Measurements from ENCODE around the gene PAWR.
"Not testable (repeated sequence)": the region's sequence is repeated elsewhere in the genome, so short reads cannot be mapped to it uniquely, and the experiment has no call there.

Gene PAWR

GRCh38 chr12:79650440-79650839 lies 40.3 kb downstream of the PAWR start:
- in situ Hi-C loops (cut with MboI; ENCODE audit: low sequenced_read_pairs) = no loop called here

- in situ Hi-C loops (cut with MboI; ENCODE audit: low sequenced_read_pairs) = no loop called here
Measured at GRCh38 chr12:79648881-79649280, 41.9 kb downstream of the PAWR start.

- in situ Hi-C loops (cut with MboI; ENCODE audit: low sequenced_read_pairs) = not testable (repeated sequence)
Measured at GRCh38 chr12:79646843-79647242, 43.9 kb downstream of the PAWR start.

GRCh38 chr12:79645235-79645630 lies 45.5 kb downstream of the PAWR start:
- in situ Hi-C loops (cut with MboI; ENCODE audit: low sequenced_read_pairs) = no loop called here

DNA sequence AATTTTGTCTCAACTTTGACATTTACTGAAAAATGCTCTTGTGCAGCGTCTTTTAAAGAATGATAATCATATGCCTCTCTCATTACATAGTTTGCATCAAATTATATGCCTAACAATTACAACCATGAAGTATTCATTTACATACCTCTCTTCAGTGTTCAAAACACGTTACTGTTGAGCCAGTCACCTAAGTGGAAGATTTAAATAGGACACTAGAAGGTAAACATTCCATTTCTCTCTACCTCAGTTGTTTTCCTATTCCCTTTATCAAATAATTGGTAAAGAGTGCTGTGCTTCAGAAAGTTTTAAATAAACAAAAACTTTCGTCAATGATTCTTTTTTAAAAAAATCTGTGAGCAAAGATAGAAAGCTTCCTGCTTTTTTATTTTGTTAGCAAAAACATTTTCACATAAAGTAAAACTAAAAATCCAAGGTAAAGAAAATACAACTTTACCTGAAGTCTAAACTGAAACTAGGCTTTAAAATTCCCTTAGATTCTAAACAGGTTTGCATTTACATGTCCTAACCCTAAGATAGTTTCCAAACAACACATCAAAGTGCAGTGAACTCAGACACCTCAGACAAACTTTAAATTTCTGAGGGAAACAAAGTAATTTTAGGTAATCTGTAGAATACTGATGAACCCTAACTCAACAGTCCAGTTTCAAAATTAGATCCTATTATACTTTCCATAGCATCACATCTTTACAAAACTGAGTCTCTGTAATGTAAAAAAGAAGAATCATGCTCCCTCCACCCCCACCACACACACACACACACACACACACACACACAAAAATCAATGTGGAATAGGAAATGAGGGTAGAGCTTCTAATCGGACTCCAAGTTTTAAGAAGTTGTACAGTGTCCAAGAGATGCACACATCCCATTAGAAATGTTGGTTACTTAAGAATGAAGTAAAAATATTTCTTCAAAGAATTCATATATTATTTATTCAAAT lies 46.2 kb downstream of the PAWR start:
- in situ Hi-C loops (cut with MboI; ENCODE audit: low sequenced_read_pairs) = no loop called here

GRCh38 chr12:79643821-79644220 lies 46.9 kb downstream of the PAWR start:
- in situ Hi-C loops (cut with MboI; ENCODE audit: low sequenced_read_pairs) = no loop called here

DNA sequence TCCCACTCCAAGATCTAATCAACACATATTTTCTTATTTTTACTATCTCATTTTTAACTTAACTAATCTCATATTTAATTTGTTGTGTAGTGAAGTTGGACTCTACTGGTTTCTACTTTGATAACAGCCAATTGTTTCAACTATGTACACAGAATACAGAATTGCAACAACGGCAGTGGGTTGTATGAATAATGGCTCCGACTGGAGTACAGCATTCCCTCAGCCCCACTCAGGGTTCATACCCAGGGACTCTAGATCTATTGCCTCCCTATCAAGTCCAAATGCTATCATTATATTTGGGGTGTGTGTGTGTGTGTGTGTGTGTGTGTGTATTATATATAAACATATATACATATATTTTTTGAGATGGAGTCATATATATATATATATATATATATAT lies 52.3 kb downstream of the PAWR start:
- in situ Hi-C loops (cut with MboI; ENCODE audit: low sequenced_read_pairs) = no loop called here

- in situ Hi-C loops (cut with MboI; ENCODE audit: low sequenced_read_pairs) = no loop called here
Measured at GRCh38 chr12:79637093-79637492, 53.7 kb downstream of the PAWR start.

DNA sequence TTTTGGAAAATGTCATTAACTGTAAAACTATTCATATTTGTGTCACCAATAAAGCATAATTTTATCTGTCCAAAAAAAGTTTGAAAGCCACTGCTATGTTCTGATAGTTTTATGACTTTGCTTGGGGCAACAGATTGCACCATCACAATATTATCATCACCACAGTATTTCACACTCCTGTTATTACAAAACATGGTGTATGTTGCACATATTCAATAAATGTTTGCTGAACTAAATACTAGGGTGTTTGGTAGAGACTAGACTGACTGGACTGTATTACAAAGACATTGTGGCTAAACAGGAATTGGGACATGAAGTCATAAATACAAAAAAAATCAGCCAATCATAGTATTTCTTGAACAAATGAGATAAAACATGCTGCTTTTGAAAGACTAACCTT lies 55.1 kb downstream of the PAWR start:
- in situ Hi-C loops (cut with MboI; ENCODE audit: low sequenced_read_pairs) = no loop called here

DNA sequence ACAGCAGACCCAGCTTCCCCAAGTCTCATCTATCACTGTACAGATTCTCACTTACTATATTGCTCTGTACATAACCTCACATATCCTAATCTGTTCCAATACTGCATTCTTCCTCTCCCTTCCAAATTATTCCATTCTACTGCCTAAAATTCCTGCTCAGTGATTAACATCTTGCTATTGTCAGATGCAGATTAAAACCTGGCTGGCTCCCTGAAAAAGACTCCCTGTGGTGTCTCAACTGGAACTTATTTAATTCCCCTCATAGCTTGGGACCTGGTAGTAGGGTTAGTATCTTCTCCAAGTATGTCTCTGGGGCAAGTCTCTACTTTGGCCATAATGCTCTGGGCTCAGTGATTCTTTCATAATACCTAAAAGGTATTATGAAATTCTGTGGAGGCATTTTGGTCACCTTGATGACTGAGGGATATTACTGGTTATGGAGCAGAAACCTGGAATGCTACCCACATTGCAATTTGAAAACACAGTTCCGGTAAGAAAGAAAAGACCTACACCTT lies 55.8 kb downstream of the PAWR start:
- in situ Hi-C loops (cut with MboI; ENCODE audit: low sequenced_read_pairs) = no loop called here

GRCh38 chr12:79629561-79629960 lies 61.2 kb downstream of the PAWR start:
- in situ Hi-C loops (cut with MboI; ENCODE audit: low sequenced_read_pairs) = no loop called here

DNA sequence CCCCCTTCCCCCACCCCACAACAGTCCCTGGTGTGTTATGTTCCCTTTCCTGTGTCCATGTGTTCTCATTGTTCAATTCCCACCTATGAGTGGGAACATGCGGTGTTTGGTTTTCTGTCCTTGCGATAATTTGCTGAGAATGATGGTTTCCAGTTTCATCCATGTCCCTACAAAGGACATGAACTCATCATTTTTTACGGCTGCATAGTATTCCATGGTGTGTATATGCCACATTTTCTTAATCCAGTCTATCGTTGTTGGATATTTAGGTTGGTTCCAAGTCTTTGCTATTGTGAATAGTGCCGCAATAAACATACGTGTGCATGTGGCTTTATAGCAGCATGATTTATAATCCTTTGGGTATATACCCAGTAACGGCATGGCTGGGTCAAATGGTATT lies 64.0 kb downstream of the PAWR start:
- in situ Hi-C loops (cut with MboI; ENCODE audit: low sequenced_read_pairs) = not testable (repeated sequence)

- in situ Hi-C loops (cut with MboI; ENCODE audit: low sequenced_read_pairs) = no loop called here
Measured at GRCh38 chr12:79624378-79624777, 66.4 kb downstream of the PAWR start.

DNA sequence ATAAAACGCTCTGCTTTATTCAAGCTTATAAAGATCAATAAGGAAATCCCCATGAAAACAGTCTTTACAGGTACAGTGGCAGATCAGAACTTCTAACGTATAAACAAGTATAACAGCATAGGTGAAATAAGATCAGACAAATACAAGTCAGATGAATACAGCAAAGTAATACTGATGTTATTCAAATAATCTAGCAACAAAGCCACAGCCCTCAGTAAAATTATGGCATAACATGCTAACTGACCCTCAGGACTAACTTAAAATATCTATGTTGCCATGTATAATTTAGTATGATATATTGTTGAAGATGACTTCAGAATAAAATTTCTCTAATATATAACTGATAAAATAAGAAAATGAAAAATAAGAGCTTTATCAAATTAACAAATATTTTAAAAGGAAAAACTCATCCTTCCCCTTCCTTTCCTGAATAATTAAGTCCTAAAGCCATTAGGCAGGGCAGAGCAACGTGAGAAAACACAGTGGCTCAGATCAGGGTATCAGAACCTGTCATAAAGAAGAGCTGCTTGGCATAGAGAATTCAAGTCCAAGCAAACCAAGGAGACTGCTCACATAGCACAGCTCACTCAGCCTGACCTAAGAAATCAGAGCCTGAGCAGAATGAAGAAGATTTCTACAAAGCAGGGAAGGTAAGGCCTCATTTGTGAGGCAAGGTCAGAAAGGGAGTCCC lies 70.7 kb downstream of the PAWR start:
- in situ Hi-C loops (cut with MboI; ENCODE audit: low sequenced_read_pairs) = no loop called here

DNA sequence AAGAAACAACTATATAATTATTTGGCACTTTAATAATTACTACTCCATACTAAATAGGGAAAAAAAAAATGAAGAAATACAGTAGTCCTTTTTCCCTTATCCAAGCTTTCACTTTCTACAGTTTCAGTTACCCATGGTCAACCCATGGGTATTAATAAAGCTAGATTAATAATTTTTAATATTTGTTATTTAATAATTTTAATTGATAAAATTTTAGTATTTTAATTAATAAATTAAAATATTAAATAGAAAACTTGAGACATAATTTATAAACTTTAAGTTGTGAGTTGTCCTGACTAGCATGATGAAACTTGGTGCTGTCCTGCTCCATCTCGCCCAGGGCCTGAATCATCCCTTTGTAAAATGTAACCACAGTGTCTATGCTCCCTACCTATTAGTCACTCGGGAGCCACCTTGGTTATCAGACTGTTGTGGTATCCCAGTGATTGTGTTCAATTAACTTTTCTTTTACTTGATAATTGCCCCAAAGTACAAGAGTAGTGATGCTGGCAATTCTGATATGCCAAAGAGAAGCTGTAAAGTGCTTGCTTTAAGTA lies 71.8 kb downstream of the PAWR start:
- in situ Hi-C loops (cut with MboI; ENCODE audit: low sequenced_read_pairs) = no loop called here

DNA sequence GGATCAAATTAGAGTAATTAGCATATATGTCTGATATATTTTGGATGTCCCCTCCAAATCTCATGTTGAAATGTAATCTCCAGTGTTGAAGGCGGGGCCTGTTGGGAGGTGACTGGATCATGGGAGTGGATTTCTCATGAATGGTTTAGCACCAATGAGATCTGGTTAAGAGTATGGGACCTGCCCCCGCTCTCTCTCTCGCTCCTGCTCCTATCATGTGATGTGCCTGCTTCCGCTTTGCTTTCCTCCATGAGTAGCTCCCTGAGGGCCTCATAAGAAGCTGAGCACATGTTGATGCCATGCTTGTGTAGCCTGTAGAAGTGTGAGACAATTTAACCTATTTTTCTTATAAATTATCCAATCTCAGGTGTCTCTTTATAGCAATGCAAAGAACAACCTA lies 73.1 kb downstream of the PAWR start:
- in situ Hi-C loops (cut with MboI; ENCODE audit: low sequenced_read_pairs) = no loop called here

- in situ Hi-C loops (cut with MboI; ENCODE audit: low sequenced_read_pairs) = no loop called here
Measured at GRCh38 chr12:79615596-79616560, 74.9 kb downstream of the PAWR start.

DNA sequence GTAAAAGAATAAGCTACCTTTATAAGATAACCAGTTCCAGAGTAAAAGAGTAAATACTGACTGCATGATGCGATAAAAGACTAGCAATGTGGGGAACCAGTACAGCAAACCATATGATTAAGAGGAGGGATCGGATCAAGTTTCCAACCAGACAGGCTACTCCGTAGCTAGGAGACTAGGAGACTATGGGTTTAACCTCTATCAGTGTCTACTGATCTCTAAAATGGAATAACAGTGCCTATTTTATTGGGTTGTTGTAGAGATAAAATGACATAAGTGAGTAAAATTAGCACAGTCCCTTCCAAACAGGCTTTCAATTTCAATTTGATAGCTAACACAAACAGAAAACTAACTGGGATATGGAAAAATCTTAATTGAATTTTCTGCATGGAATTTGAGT lies 76.0 kb downstream of the PAWR start:
- in situ Hi-C loops (cut with MboI; ENCODE audit: low sequenced_read_pairs) = no loop called here

DNA sequence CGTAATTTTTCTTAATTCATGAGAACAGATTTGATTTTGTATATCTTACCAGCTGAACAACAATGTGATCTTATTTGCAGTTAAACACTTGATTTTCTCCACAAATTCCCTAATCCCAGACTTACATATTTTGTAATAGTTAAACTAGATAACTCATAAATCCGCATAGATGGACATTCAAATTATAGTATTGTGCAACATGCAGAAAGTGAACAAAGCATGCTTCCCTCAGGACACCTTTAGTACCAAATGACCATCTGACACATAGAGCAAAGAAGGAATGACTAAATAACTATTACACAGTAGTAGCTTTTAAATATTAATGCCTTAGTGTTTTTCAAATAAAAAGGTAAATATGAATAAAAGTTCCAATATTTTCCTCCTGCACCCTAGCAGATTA lies 88.9 kb downstream of the PAWR start:
- in situ Hi-C loops (cut with MboI; ENCODE audit: low sequenced_read_pairs) = no loop called here

DNA sequence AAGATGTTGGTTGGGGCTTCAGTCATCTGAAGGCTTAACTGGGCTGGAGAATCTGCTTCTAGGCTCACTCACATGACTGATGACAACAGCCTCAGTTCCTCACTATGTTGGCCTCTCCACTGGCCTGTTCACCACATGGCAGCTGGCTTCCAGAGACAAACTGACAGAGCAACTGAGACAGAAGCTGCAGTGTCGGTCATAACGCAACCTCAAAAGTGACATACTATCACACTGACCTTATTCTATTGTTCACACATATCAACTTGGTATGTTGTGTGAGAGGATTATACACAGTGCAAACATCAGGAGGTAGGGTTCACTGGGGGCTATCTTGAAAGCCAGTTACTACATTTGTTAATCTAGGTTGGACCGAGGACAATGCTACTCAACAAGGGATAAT lies 92.9 kb downstream of the PAWR start:
- in situ Hi-C loops (cut with MboI; ENCODE audit: low sequenced_read_pairs) = no loop called here

All from HL-60/S4 treated with phorbol 12-myristate 13-acetate at 8.2 ng/mL for 4 days and 3 days (cell line).